C1 segment of cervical spinal cord (tissue), 14 donors: ENCODE measurements around the gene VSIG10.
"Not testable (repeated sequence)": the region's sequence is repeated elsewhere in the genome, so short reads cannot be mapped to it uniquely, and the experiment has no call there.

Source experiments
- DNase-seq, 14 donors: peaks; one replicate each; lab custom pipeline; 2025; lab: John Stamatoyannopoulos, UW

Gene VSIG10

GRCh38 chr12:118103601-118104382 lies at the start of gene VSIG10:
Gene VSIG10, minus strand, starts transcription at chr12:118104011. Its CDS starts 340 bp downstream, at chr12:118103671.
- peak in 12 of 14 donors; percentile 3 to 74 (median 57) for DNase-seq

- DNase-seq = no peak
These were observed 47.9 kb upstream of the VSIG10 start for GRCh38 chr12:118151755-118152154.

- DNase-seq = no peak
These were observed 46.8 kb upstream of the VSIG10 start for GRCh38 chr12:118150625-118151024.

GRCh38 chr12:118148287-118148686 lies 44.5 kb upstream of the VSIG10 start:
- no peak for DNase-seq

- no peak for DNase-seq
These were observed 42.0 kb upstream of the VSIG10 start for GRCh38 chr12:118145798-118146156.

GRCh38 chr12:118145113-118145797 lies 41.4 kb upstream of the VSIG10 start:
- DNase-seq = no peak

- DNase-seq = no peak
These were observed 40.7 kb upstream of the VSIG10 start for GRCh38 chr12:118144499-118144898.

- DNase-seq = no peak
These were observed 37.0 kb upstream of the VSIG10 start for GRCh38 chr12:118140825-118141224.

GRCh38 chr12:118137148-118137678 lies 33.4 kb upstream of the VSIG10 start:
- DNase-seq = peak in 1 of 14 donors; percentile 34

- DNase-seq = peak in 11 of 14 donors; percentile 17 to 73 (median 46)
These were observed 32.8 kb upstream of the VSIG10 start for GRCh38 chr12:118136559-118137003.

- DNase-seq = peak; percentile 62 to 96 (median 94)
These were observed 32.2 kb upstream of the VSIG10 start, which contains the start of gene PEBP1 for GRCh38 chr12:118135788-118136558. Gene PEBP1, plus strand, starts transcription at chr12:118136124. Its CDS starts 86 bp downstream, at chr12:118136210.

GRCh38 chr12:118129436-118129835 lies 25.6 kb upstream of the VSIG10 start:
- not testable (repeated sequence) for DNase-seq

- DNase-seq = no peak
These were observed 24.1 kb upstream of the VSIG10 start for GRCh38 chr12:118127867-118128266.

GRCh38 chr12:118126119-118126757 lies 22.4 kb upstream of the VSIG10 start:
- DNase-seq = peak in 8 of 14 donors; percentile 10 to 65 (median 22)

- no peak for DNase-seq
These were observed 21.9 kb upstream of the VSIG10 start for GRCh38 chr12:118125743-118126118.

- DNase-seq = no peak
These were observed 20.6 kb upstream of the VSIG10 start for GRCh38 chr12:118124333-118124874.

- DNase-seq = no peak
These were observed 18.5 kb upstream of the VSIG10 start for GRCh38 chr12:118122264-118122663.

- DNase-seq = peak in 13 of 14 donors; percentile 9 to 76 (median 67)
These were observed 17.0 kb upstream of the VSIG10 start for GRCh38 chr12:118120579-118121363.

GRCh38 chr12:118119449-118119879 lies 15.7 kb upstream of the VSIG10 start:
- no peak for DNase-seq

GRCh38 chr12:118109088-118109487 lies 5.3 kb upstream of the VSIG10 start:
- DNase-seq = no peak
